Kidney epithelial cell (primary cell): ENCODE data around the gene PSMF1. TPM values are rescaled to one million over a fixed set of nuclear protein-coding genes. Genes with fewer than 3 reads are reported as not detected.

ENCODE experiments used
- DNase-seq: peaks from one replicate; pipeline ENCODE4 v3.0.0-alpha.2; 2010; ENCODE audit warnings: low read depth
- H3K27me3 ChIP-seq: 2 replicates; pipeline ENCODE4 v1.6.0; 2011; ENCODE audit warnings: low read length; ENCODE audit not compliant: control insufficient read depth, insufficient read depth
- H3K36me3 ChIP-seq: 2 replicates; pipeline ENCODE4 v1.5.1; 2011; ENCODE audit warnings: low read length; ENCODE audit not compliant: control insufficient read depth, insufficient read depth
- H3K4me3 ChIP-seq: 2 replicates; pipeline ENCODE4 v1.5.1; 2011; ENCODE audit warnings: low read depth, mild to moderate bottlenecking, control low read depth, low read length
- total RNA-seq: library from RNA; depleted of rRNA; stranded (reverse); fragments of >200 nt; gene quantifications from 2 replicates; pipeline ENCODE4 v1.2.3, GENCODE V29; 2015
- TF ChIP-seq, protein P1 (sequence below): IDR thresholded peaks from 2 replicates; pipeline ENCODE4 v1.5.1; 2011; ENCODE audit warnings: mild to moderate bottlenecking, moderate library complexity, low read length, control low read depth, inconsistent platforms; ENCODE audit not compliant: insufficient read depth, poor library complexity, severe bottlenecking

Gene PSMF1
- total RNA-seq, 1 donor from 2014 or later: 323 TPM

DNA sequence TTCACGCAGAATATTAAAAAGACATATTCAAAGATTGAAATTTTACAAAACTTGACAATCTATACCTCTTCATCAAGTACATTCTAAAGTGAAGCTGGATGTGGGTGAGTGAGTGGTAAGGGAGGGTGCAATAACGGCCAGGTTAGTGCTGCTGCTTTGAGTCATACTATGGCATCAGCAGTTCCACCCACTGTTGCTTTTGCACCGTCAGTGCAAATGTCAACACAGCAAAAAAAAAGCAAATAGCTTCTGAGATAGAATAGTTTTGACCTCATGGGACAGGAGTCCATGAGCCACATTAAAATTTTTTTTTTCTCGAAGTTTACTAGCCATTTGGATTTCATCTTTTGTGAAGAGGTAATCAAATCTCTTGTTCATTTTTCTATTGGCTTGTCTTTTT lies 31.8 kb downstream of the PSMF1 start:
- TF ChIP-seq, protein P1, sequence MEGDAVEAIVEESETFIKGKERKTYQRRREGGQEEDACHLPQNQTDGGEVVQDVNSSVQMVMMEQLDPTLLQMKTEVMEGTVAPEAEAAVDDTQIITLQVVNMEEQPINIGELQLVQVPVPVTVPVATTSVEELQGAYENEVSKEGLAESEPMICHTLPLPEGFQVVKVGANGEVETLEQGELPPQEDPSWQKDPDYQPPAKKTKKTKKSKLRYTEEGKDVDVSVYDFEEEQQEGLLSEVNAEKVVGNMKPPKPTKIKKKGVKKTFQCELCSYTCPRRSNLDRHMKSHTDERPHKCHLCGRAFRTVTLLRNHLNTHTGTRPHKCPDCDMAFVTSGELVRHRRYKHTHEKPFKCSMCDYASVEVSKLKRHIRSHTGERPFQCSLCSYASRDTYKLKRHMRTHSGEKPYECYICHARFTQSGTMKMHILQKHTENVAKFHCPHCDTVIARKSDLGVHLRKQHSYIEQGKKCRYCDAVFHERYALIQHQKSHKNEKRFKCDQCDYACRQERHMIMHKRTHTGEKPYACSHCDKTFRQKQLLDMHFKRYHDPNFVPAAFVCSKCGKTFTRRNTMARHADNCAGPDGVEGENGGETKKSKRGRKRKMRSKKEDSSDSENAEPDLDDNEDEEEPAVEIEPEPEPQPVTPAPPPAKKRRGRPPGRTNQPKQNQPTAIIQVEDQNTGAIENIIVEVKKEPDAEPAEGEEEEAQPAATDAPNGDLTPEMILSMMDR: no peak
- H3K36me3 ChIP-seq: peaks cover 1% of the 10 kb centered on the region
- H3K27me3 ChIP-seq: no peaks in the 10 kb centered on the region
- H3K4me3 ChIP-seq: no peak overlapping the region
- DNase-seq: no peak

DNA sequence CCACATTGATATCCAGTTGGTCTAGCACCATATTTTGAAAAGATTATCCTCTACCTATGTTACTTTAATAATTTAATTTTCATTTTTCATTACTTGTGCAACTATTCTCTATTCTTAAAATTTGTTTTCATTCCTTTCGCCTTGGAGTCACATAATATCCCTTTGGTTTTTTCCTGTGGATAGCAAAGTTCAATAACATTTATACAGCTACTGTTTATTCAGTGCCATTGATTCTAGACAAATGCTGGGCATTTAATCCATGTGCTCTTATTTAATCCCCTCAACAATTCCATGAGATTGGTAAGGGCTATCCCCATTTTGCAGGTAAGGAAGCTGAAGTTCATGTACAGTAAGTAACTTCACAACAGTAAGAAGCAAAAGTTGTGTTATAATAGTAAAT lies 32.6 kb downstream of the PSMF1 start:
- Histone ChIP-seq H3K4me3 (no peak overlapping the region), H3K27me3 (no peaks in the 10 kb centered on the region), H3K36me3 (peaks cover 1% of the 10 kb centered on the region)
- TF ChIP-seq, protein P1: no peak
- no peak for DNase-seq

DNA sequence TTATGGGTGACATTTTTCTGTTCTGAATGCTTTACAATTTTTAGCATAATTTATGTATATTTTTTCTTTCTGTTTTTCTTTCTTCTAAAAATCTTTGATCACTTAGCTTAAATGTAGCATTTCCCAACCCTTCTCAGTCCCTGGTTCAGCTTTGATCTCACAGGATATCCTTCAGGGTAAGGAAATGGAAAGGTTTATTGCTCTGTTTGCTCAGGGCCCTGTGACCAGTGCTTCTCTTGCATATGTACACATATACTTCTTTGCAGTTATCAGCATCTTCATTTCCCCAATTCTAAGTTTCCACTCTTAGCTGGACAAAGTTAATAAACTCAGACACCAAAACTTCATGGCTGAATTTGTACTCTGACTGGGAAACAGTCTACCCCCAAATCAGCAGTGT lies 35.8 kb downstream of the PSMF1 start:
- peaks cover 1% of the 10 kb centered on the region for H3K36me3 ChIP-seq
- no peak for DNase-seq
- no peaks in the 10 kb centered on the region for H3K27me3 ChIP-seq
- H3K4me3 ChIP-seq: no peak overlapping the region
- TF ChIP-seq, protein P1: no peak

DNA sequence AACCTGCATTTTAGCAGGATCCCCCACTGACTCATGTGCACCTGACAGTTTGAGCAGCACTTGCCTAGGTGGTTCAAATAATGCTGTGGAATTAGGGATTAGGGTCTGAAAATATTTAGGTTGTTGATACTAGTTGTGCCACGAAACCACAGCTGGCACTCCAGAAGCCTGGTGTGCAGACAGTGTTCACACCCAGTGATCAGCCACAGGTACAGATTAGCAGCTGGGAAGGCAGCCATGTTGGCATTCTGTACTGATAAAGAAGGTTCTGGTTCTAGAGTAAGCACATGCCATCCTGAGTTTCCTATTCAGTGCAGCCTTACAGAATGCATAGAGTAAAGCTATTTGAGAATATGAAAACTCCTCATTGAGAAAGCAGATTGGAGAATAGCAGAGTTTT lies 36.3 kb downstream of the PSMF1 start:
- TF ChIP-seq, protein P1: no peak
- H3K4me3 ChIP-seq: no peak overlapping the region
- no peaks in the 10 kb centered on the region for H3K27me3 ChIP-seq
- peaks cover 1% of the 10 kb centered on the region for H3K36me3 ChIP-seq
- DNase-seq: no peak

DNA sequence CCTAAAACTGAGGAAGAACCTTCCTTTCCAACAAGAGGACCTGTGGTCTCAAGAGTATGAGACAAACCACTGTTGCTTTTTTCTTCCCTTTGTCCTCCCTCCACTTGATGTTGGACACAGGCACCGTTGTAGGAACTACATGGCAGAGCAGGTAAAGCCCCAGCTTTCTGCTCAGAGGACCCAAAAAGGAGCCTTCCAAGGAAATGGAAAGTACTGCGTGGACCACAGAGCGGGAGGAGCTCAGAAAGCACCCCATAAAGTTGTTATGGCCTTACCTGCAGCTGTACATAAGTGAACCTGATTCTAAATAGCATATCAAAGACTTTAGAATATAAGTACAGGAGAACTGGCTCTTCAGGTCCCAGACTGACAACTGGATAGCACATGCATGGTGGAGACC lies 36.9 kb downstream of the PSMF1 start:
- peaks cover 1% of the 10 kb centered on the region for H3K36me3 ChIP-seq
- H3K4me3 ChIP-seq: no peak overlapping the region
- no peaks in the 10 kb centered on the region for H3K27me3 ChIP-seq
- no peak for DNase-seq
- TF ChIP-seq, protein P1: no peak

DNA sequence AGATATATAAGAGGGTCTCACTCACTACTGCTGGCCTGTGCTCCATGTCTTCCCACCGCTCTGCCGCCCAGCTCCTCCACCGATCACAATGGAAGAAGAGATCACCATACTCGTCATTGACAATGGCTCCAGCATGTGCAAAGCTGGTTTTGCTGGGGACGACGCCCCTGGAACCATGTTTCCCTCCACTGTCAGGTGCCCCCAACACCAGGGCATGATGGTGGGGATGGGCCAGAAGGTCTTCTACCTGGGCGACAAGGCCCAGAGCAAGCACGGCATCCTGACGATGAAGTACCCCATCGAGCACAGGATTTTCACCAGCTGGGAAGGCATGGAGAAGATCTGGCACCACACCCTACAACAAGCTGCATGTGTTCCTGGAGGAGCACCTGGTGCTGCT lies 42.1 kb downstream of the PSMF1 start:
- TF ChIP-seq, protein P1: no peak
- Histone ChIP-seq H3K36me3 (peaks cover 3% of the 10 kb centered on the region), H3K27me3 (no peaks in the 10 kb centered on the region), H3K4me3 (no peak overlapping the region)
- no peak for DNase-seq
